GM12891 (cell line): ENCODE measurements around the gene GNB1L.

Source experiments
- POLR2A ChIP-seq: IDR thresholded peaks from 2 replicates; pipeline ENCODE4 v1.6.1; 2011; ENCODE audit warnings: low read depth, low read length, control low read depth
- POLR2AphosphoS5 ChIP-seq: IDR thresholded peaks from 2 replicates; pipeline ENCODE4 v1.6.1; 2011; ENCODE audit warnings: low read depth, low read length, control low read depth
- TAF1 ChIP-seq: IDR thresholded peaks from 2 replicates; pipeline ENCODE4 v1.6.1; 2011; ENCODE audit warnings: low read depth, low read length, control low read depth

DNA sequence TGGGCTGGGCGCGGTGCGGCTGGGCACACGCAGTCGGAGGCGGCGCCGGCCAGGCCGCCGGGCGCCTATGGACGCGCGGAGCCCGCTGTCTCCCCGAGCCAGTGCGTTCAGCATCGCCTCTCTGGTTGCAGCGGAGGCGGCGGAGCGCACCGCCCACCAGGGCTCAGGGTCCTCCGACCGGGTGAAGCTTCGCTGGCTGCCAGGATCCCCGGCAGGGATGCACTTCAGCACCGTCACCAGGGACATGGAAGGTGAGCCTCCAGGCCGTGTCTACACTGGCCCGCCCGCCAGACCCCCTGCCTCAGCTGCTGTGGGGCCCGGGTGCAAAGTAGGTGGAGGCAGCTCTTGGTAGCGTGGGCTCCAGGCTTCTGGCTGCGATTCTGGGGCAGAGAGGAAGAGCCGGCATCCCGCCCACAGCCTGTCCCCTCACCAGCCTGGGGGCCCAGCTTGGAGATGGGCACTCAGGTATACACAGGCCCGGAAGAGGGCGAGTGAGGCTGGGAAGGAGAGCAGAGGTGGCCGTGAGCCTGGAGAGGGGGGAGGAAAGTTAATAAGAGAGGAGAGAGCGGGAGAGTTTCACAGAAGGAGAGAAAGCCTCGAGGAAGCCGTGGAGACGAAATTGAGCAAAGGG, 95.1 kb downstream of the GNB1L start:
- no peak for TF ChIP-seq TAF1
- TF ChIP-seq POLR2AphosphoS5 = no peak
- no peak for TF ChIP-seq POLR2A
